HepG2 (cell line): Measurements from ENCODE around the gene TRMT6. TPM values are rescaled to one million over a fixed set of nuclear protein-coding genes. Genes with fewer than 3 reads are reported as not detected.

ENCODE experiments used
- ATAC-seq: fragments of 200-7000 bp; cut with Tn5 transposase; 3 replicates; pipeline ENCODE4 v1.9.1; 2020; ENCODE audit warnings: mild to moderate bottlenecking, moderate library complexity
- BruUV-seq: library from RNA; stranded (reverse); fragments of 400-500 nt; replicated peaks from 2 replicates; lab custom pipeline; 2021; lab: Mats Ljungman, UMichigan
- CTCF ChIA-PET: fragments of 300-600 bp; formaldehyde crosslinking; extraction: SDS; loops from one replicate; lab custom pipeline; 2021; ENCODE audit warnings: low total read pairs, inconsistent platforms, low intra/inter-chr PET ratio; lab: Yijun Ruan, JAX
- POLR2A ChIA-PET: fragments of 350-600 bp; sonication (Branson Sonifier 250); formaldehyde crosslinking; loops from one replicate; lab custom pipeline; 2020; ENCODE audit warnings: antibody characterized with exemption, inconsistent platforms; lab: Yijun Ruan, JAX
- DNase-seq: peaks from one replicate; pipeline ENCODE4 v3.0.0-alpha.2; 2015; ENCODE audit warnings: low spot score
- FAIRE-seq: peaks from 3 replicates; lab custom pipeline; 2011; peaks lifted over from hg19 to GRCh38; lab: Jason Lieb, UNC
- H2AFZ ChIP-seq: one replicate; pipeline ENCODE4 v1.6.1; 2011; ENCODE audit warnings: low read length, inconsistent platforms
- H3K27ac ChIP-seq: fragments of 300-600 bp; 3 replicates; pipeline ENCODE4 v1.8.0; 2011; ENCODE audit warnings: mixed run types, mild to moderate bottlenecking, mixed read lengths, low read length, inconsistent platforms; ENCODE audit not compliant: insufficient read depth; ENCODE audit errors: extremely low read length
- H3K27me3 ChIP-seq, 2 experiments: fragments of 200-600 bp in 1 of 2; 2 replicates in 1 of 2; 3 replicates in 1 of 2; pipeline versions ENCODE4 v1.6.0 to v1.8.0; 2011; ENCODE audit warnings: low read length in 2 of 2, mild to moderate bottlenecking in 2 of 2, moderate library complexity in 2 of 2, inconsistent platforms in 1 of 2; ENCODE audit not compliant: insufficient read depth in 2 of 2, control insufficient read depth in 1 of 2
- H3K36me3 ChIP-seq, 2 experiments: fragments of 200-600 bp in 1 of 2; replicated peaks in 1 of 2; 2 replicates in 1 of 2; 3 replicates in 1 of 2; pipeline versions ENCODE4 v1.5.1 to v1.8.0; 2011; ENCODE audit warnings: low read length in 2 of 2, inconsistent platforms in 1 of 2; ENCODE audit not compliant: insufficient read depth in 2 of 2, control insufficient read depth in 1 of 2
- H3K4me1 ChIP-seq: 2 replicates; pipeline ENCODE4 v1.5.1; 2012; ENCODE audit warnings: low read length, inconsistent platforms; ENCODE audit not compliant: insufficient read depth
- H3K4me2 ChIP-seq: 2 replicates; pipeline ENCODE4 v1.6.0; 2011; ENCODE audit warnings: low read depth, low read length, inconsistent platforms
- H3K4me3 ChIP-seq, 3 experiments: fragments of 200-600 bp in 1 of 3; sonication (generic), shearing (Covaris generic) in 1 of 3; replicated peaks in 1 of 3; 2 replicates each; pipeline ENCODE4 v1.5.1; 2011 to 2016; ENCODE audit warnings: low read length in 3 of 3, inconsistent platforms in 2 of 3, low read depth in 2 of 3, mild to moderate bottlenecking in 2 of 3, control low read depth in 1 of 3, mixed read lengths in 1 of 3; ENCODE audit not compliant: insufficient read depth in 1 of 3
- H3K79me2 ChIP-seq: one replicate; pipeline ENCODE4 v1.6.1; 2011; ENCODE audit warnings: low read length, inconsistent platforms; ENCODE audit not compliant: insufficient read depth
- H3K9ac ChIP-seq: 2 replicates; pipeline ENCODE4 v1.6.0; 2011; ENCODE audit warnings: mild to moderate bottlenecking, low read depth, low read length, inconsistent platforms; ENCODE audit not compliant: insufficient read depth
- H3K9me3 ChIP-seq: 2 replicates; pipeline ENCODE4 v1.5.1; 2012; ENCODE audit warnings: mild to moderate bottlenecking, low read length
- H4K20me1 ChIP-seq: 2 replicates; pipeline ENCODE4 v1.6.0; 2011; ENCODE audit warnings: inconsistent platforms, mild to moderate bottlenecking, low read length, moderate library complexity; ENCODE audit not compliant: insufficient read depth
- AGO2 ChIP-seq: fragments of 200-400 bp; formaldehyde crosslinking; optimal IDR thresholded peaks from 2 replicates; pipeline ENCODE3; 2017; ENCODE audit warnings: mild to moderate bottlenecking, low read depth, low read length, moderate library complexity
- MBD4 ChIP-seq: IDR thresholded peaks from 2 replicates; pipeline ENCODE4 v1.6.1; 2012; ENCODE audit warnings: low read length, inconsistent platforms, borderline replicate concordance
- MED1 ChIP-seq: sonication (generic); formaldehyde crosslinking; IDR thresholded peaks from 2 replicates; pipeline ENCODE4 v1.4.0; 2020; ENCODE audit warnings: missing genetic modification reagents
- POLR2AphosphoS5 ChIP-seq: IDR thresholded peaks from 2 replicates; pipeline ENCODE4 v1.6.1; 2012; ENCODE audit warnings: low read depth, low read length
- SATB2 ChIP-seq: sonication (generic); formaldehyde crosslinking; IDR thresholded peaks from 2 replicates; pipeline ENCODE4 v1.5.0; 2020; ENCODE audit warnings: missing genetic modification reagents
- SUZ12 ChIP-seq: fragments of 150-350 bp; IDR thresholded peaks from 2 replicates; pipeline ENCODE4 v1.6.1; 2014; ENCODE audit warnings: low read depth, low read length
- ZBTB8A ChIP-seq: sonication (generic); formaldehyde crosslinking; IDR thresholded peaks from 2 replicates; pipeline ENCODE4 v1.4.0; 2020; ENCODE audit warnings: mild to moderate bottlenecking, low read depth, missing genetic modification reagents, borderline replicate concordance
- ZFP36L1 ChIP-seq: sonication (generic); formaldehyde crosslinking; IDR thresholded peaks from 2 replicates; pipeline ENCODE4 v1.8.0; 2022; ENCODE audit warnings: mild to moderate bottlenecking, missing genetic modification reagents, moderate library complexity
- ZNF484 ChIP-seq: sonication (generic); formaldehyde crosslinking; IDR thresholded peaks from 2 replicates; pipeline ENCODE4 v1.5.1; 2020; ENCODE audit warnings: mild to moderate bottlenecking, low read depth, missing genetic modification reagents, borderline replicate concordance
- ZNF746 ChIP-seq: sonication (generic); formaldehyde crosslinking; IDR thresholded peaks from 2 replicates; pipeline ENCODE4 v1.8.0; 2022; ENCODE audit warnings: mild to moderate bottlenecking, missing genetic modification reagents
- WGBS: methylation state at CpG from one replicate; pipeline ENCODE4 v1.1.6; 2017; ENCODE audit warnings: low lambda C conversion rate; 5-methylcytosine and 5-hydroxymethylcytosine counted together
- in situ Hi-C: cut with HindIII; loops from 2 replicates; pipeline ENCODE4 v1.10.0; 2017; ENCODE audit warnings: low pct_unique_long_range_greater_than_20kb; ENCODE audit not compliant: extremely low pct_ligation_motif_present
- intact Hi-C: fragments of 100-400 bp; cut with micrococcal nuclease; formaldehyde crosslinking; loops from one replicate; pipeline ENCODE4 v1.10.0; 2022; ENCODE audit not compliant: unreplicated experiment
- polyA plus RNA-seq, 8 experiments: library from polyadenylated mRNA; depleted of rRNA in 3 of 8; stranded (reverse) in 7 of 8; unstranded in 1 of 8; fragments of >200 nt; fragmentation: Illumina TruSeq in 4 of 8; extraction: Trizol in 4 of 8; gene quantifications; 2 replicates each; pipeline versions ENCODE4 v1.2.1 to v1.2.3, GENCODE V29; 2011 to 2016; ENCODE audit warnings: low read depth in 4 of 8, missing spikeins in 1 of 8, mixed read lengths in 1 of 8; ENCODE audit not compliant: insufficient read depth in 1 of 8
- total RNA-seq, 5 experiments: library from RNA; depleted of rRNA; stranded (reverse); fragments of >200 nt; fragmentation: Illumina TruSeq; extraction: Trizol; gene quantifications; 2 replicates each; pipeline ENCODE4 v1.2.3, GENCODE V29; 2016; ENCODE audit warnings: low read depth in 1 of 5
- TF ChIP-seq, protein P1 (sequence below): sonication (generic); formaldehyde crosslinking; IDR thresholded peaks from 2 replicates; pipeline ENCODE4 v1.4.0; 2020; ENCODE audit warnings: missing genetic modification reagents
- TF ChIP-seq, protein P2 (sequence below): sonication (generic); formaldehyde crosslinking; IDR thresholded peaks from 2 replicates; pipeline ENCODE4 v1.8.1; 2022; ENCODE audit warnings: low read depth, mild to moderate bottlenecking, missing genetic modification reagents

TRMT6 gene
- total and polyA plus RNA-seq, 2 of the 13 experiments (the other 11 are each of a cell fraction or from before 2014, with no cell fraction given), result 10.5 to 37.8 TPM

DNA sequence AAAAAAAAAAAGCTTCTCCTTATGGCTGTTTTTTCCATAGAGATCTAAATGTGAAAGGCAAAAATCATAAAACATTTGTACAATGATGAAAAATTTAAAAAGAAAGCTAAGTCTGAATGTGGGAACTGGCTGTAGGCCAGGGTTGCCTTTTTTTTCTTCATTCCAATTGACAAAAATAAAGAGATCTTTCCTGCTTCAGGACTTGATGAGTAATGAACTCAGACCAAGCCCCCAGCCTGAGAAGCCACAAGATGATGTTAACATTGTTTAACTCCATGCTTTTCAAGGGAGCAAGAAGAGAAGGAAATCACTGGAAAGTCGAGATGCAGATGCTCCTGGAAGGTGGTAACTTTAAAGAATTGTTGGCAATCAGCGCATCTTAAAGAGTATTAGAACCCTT is 41.4 kb downstream of the TRMT6 start:
- H3K9me3 ChIP-seq, result no peaks in the 10 kb centered on the region
- BruUV-seq, result no TSS peak
- H3K4me2 ChIP-seq, result no peak overlapping the region
- no peak for FAIRE-seq
- POLR2A ChIA-PET, result no interaction called here
- no peaks in the 10 kb centered on the region for H3K79me2 ChIP-seq
- H3K36me3 ChIP-seq, result no peaks in the 10 kb centered on the region
- 12% methylated on average over 2 of the region's 2 CpGs for WGBS
- no peak for DNase-seq
- peaks cover 2 to 3% of the 10 kb centered on the region in 2 experiments; a peak in 1 of 5 replicates for H3K27me3 ChIP-seq
- no peaks in the 10 kb centered on the region for H4K20me1 ChIP-seq
- no peak overlapping the region for H3K27ac ChIP-seq
- no peak for TF ChIP-seq ZBTB8A (CRISPR knock-in tag)
- no peak for TF ChIP-seq ZFP36L1 (CRISPR knock-in tag)
- no peak for TF ChIP-seq AGO2
- TF ChIP-seq SUZ12, result no peak
- TF ChIP-seq POLR2AphosphoS5, result no peak
- TF ChIP-seq MED1 (CRISPR knock-in tag), result no peak
- no peak for TF ChIP-seq MBD4
- TF ChIP-seq SATB2, result no peak
- TF ChIP-seq, protein P1, sequence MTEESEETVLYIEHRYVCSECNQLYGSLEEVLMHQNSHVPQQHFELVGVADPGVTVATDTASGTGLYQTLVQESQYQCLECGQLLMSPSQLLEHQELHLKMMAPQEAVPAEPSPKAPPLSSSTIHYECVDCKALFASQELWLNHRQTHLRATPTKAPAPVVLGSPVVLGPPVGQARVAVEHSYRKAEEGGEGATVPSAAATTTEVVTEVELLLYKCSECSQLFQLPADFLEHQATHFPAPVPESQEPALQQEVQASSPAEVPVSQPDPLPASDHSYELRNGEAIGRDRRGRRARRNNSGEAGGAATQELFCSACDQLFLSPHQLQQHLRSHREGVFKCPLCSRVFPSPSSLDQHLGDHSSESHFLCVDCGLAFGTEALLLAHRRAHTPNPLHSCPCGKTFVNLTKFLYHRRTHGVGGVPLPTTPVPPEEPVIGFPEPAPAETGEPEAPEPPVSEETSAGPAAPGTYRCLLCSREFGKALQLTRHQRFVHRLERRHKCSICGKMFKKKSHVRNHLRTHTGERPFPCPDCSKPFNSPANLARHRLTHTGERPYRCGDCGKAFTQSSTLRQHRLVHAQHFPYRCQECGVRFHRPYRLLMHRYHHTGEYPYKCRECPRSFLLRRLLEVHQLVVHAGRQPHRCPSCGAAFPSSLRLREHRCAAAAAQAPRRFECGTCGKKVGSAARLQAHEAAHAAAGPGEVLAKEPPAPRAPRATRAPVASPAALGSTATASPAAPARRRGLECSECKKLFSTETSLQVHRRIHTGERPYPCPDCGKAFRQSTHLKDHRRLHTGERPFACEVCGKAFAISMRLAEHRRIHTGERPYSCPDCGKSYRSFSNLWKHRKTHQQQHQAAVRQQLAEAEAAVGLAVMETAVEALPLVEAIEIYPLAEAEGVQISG (CRISPR knock-in tag), result no peak
- TF ChIP-seq ZNF484 (CRISPR knock-in tag), result no peak
- TF ChIP-seq, protein P2, sequence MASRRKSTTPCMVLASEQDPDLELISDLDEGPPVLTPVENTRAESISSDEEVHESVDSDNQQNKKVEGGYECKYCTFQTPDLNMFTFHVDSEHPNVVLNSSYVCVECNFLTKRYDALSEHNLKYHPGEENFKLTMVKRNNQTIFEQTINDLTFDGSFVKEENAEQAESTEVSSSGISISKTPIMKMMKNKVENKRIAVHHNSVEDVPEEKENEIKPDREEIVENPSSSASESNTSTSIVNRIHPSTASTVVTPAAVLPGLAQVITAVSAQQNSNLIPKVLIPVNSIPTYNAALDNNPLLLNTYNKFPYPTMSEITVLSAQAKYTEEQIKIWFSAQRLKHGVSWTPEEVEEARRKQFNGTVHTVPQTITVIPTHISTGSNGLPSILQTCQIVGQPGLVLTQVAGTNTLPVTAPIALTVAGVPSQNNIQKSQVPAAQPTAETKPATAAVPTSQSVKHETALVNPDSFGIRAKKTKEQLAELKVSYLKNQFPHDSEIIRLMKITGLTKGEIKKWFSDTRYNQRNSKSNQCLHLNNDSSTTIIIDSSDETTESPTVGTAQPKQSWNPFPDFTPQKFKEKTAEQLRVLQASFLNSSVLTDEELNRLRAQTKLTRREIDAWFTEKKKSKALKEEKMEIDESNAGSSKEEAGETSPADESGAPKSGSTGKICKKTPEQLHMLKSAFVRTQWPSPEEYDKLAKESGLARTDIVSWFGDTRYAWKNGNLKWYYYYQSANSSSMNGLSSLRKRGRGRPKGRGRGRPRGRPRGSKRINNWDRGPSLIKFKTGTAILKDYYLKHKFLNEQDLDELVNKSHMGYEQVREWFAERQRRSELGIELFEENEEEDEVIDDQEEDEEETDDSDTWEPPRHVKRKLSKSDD (CRISPR knock-in tag), result no peak
- no peak for TF ChIP-seq ZNF746
- TF ChIP-seq, all 625 proteins: peak for 0
- CTCF ChIA-PET, result no interaction called here
- no peak overlapping the region for H2AFZ ChIP-seq
- ATAC-seq, result no peak
- no peak overlapping the region for H3K9ac ChIP-seq
- peaks cover 13% of the 10 kb centered on the region for H3K4me1 ChIP-seq
- in situ Hi-C loops, result no loop called here
- intact Hi-C loops, result no loop called here
- no peak overlapping the region for H3K4me3 ChIP-seq
